WTC11 (cell line): Measurements from ENCODE around the gene TRABD2A. TPM values are rescaled to one million over a fixed set of nuclear protein-coding genes. Genes with fewer than 3 reads are reported as not detected.

ENCODE experiments used
- ATAC-seq: fragments of 200-7000 bp; cut with Tn5 transposase; 2 replicates; pipeline ENCODE4 v1.10.0; 2021; ENCODE audit warnings: mild to moderate bottlenecking, moderate library complexity
- CTCF ChIA-PET: fragments of 300-600 bp; sonication (Branson Sonifier 250); formaldehyde crosslinking; loops from one replicate; lab custom pipeline; 2021; ENCODE audit warnings: antibody characterized with exemption; lab: Charles Lee
- POLR2A ChIA-PET: fragments of 350-600 bp; sonication (Branson Sonifier 250); formaldehyde crosslinking; loops from one replicate; lab custom pipeline; 2021; ENCODE audit warnings: antibody characterized with exemption; lab: Charles Lee
- DNase-seq: peaks from one replicate; pipeline ENCODE4 v3.0.0; 2021; ENCODE audit warnings: low spot score
- H3K27ac Mint-ChIP-seq: 2 replicates; pipeline ENCODE4 v1.8.0; 2021; ENCODE audit warnings: mixed read lengths
- H3K27me3 Mint-ChIP-seq: 2 replicates; pipeline ENCODE4 v1.8.0; 2021; ENCODE audit warnings: low read depth, mild to moderate bottlenecking, moderate library complexity, mixed read lengths
- H3K36me3 Mint-ChIP-seq: 2 replicates; pipeline ENCODE4 v1.8.0; 2021; ENCODE audit warnings: mixed read lengths
- H3K4me1 Mint-ChIP-seq: 2 replicates; pipeline ENCODE4 v1.8.0; 2022; ENCODE audit warnings: mixed read lengths
- H3K4me3 Mint-ChIP-seq: 2 replicates; pipeline ENCODE4 v1.8.0; 2021; ENCODE audit warnings: mild to moderate bottlenecking, moderate library complexity, mixed read lengths
- H3K9me3 Mint-ChIP-seq: 2 replicates; pipeline ENCODE4 v1.8.0; 2021; ENCODE audit warnings: mixed read lengths
- ATF1 ChIP-seq: sonication (generic); formaldehyde crosslinking; IDR thresholded peaks from 2 replicates; pipeline ENCODE4 v1.8.1; 2023; ENCODE audit warnings: mild to moderate bottlenecking, moderate library complexity, missing genetic modification reagents
- EMX1 ChIP-seq: fragments of 250-450 bp; sonication (Bioruptor Pico); IDR thresholded peaks from 2 replicates; pipeline ENCODE4 v1.8.0; 2021; ENCODE audit warnings: mild to moderate bottlenecking
- ESRRA ChIP-seq: sonication (generic); formaldehyde crosslinking; IDR thresholded peaks from 2 replicates; pipeline ENCODE4 v1.8.1; 2022; ENCODE audit warnings: mild to moderate bottlenecking, missing genetic modification reagents, borderline replicate concordance
- GTF2I ChIP-seq: fragments of 250-450 bp; sonication (Bioruptor Pico); conservative IDR thresholded peaks from 2 replicates; pipeline ENCODE4 v1.4.0; 2021; ENCODE audit warnings: mild to moderate bottlenecking
- IRF2 ChIP-seq: sonication (generic); formaldehyde crosslinking; IDR thresholded peaks from 2 replicates; pipeline ENCODE4 v1.8.0; 2022; ENCODE audit warnings: low read depth, missing genetic modification reagents, borderline replicate concordance
- NR3C1 ChIP-seq: sonication (generic); formaldehyde crosslinking; conservative IDR thresholded peaks from 2 replicates; pipeline ENCODE4 v1.8.1; 2023; ENCODE audit warnings: low read depth, mild to moderate bottlenecking, missing genetic modification reagents
- PRRX2 ChIP-seq: fragments of 250-450 bp; sonication (Bioruptor Pico); IDR thresholded peaks from 2 replicates; pipeline ENCODE4 v1.8.0; 2021; ENCODE audit warnings: mild to moderate bottlenecking
- TEAD1 ChIP-seq: sonication (generic); formaldehyde crosslinking; IDR thresholded peaks from 2 replicates; pipeline ENCODE4 v1.8.0; 2022; ENCODE audit warnings: mild to moderate bottlenecking, missing genetic modification reagents
- ZNF263 ChIP-seq: sonication (generic); formaldehyde crosslinking; IDR thresholded peaks from 2 replicates; pipeline ENCODE4 v1.8.1; 2022; ENCODE audit warnings: low read depth, mild to moderate bottlenecking, moderate library complexity, missing genetic modification reagents
- total RNA-seq: library from RNA; stranded (reverse); gene quantifications from 3 replicates; pipeline ENCODE4 v1.2.3, GENCODE V29; 2021
- TF ChIP-seq, protein P1 (sequence below): sonication (generic); formaldehyde crosslinking; IDR thresholded peaks from 2 replicates; pipeline ENCODE4 v1.8.0; 2022; ENCODE audit warnings: missing genetic modification reagents
- TF ChIP-seq, protein P2 (sequence below): sonication (generic); formaldehyde crosslinking; IDR thresholded peaks from 2 replicates; pipeline ENCODE4 v1.8.1; 2022; ENCODE audit warnings: mild to moderate bottlenecking, moderate library complexity, missing genetic modification reagents
- TF ChIP-seq, protein P3 (sequence below): sonication (generic); formaldehyde crosslinking; IDR thresholded peaks from 2 replicates; pipeline ENCODE4 v1.8.0; 2023; ENCODE audit warnings: mild to moderate bottlenecking, missing genetic modification reagents
- TF ChIP-seq, protein P4 (sequence below): sonication (generic); formaldehyde crosslinking; IDR thresholded peaks from 2 replicates; pipeline ENCODE4 v1.8.1; 2022; ENCODE audit warnings: mild to moderate bottlenecking, missing genetic modification reagents, moderate library complexity, borderline replicate concordance
- TF ChIP-seq, protein P5 (sequence below): fragments of 250-450 bp; sonication (Bioruptor Pico); IDR thresholded peaks from 2 replicates; pipeline ENCODE4 v2.1.2; 2022; ENCODE audit warnings: mild to moderate bottlenecking, moderate library complexity

The TRABD2A gene
- total RNA-seq, 1 experiment from 2014 or later = 12.1 TPM

DNA sequence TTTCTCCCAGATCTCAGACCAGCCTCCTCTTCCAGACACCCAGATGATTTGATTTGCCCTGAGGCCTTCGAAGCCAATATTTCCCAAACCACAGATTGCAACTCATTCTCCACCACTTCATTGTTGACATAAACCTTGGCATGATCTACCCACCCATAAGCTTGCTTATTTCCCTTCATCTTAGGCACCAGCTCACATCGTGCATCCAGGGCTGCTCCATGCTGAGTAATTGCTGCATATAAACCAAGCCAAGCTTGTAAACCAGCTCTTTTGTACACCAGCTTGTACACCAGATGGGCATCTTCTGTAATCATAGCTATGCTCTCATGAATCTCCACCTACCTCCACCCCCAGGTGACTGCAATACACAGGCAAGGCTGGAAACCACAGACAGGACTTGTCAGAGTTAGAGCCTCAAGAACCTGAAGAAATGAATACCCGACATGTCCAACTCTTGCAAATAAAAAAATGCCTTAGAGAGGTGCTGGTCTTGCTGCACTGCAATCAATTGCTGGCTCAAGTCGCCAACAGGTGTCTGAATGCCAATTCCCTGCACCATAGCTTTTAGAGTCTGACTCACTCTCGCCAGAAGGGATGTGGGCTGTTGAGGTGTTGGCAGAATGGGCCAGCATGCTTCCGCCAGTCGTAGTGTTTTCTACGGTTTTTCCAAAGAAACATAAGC is 31.5 kb downstream of the TRABD2A start (continued):
- TF ChIP-seq, protein P1, sequence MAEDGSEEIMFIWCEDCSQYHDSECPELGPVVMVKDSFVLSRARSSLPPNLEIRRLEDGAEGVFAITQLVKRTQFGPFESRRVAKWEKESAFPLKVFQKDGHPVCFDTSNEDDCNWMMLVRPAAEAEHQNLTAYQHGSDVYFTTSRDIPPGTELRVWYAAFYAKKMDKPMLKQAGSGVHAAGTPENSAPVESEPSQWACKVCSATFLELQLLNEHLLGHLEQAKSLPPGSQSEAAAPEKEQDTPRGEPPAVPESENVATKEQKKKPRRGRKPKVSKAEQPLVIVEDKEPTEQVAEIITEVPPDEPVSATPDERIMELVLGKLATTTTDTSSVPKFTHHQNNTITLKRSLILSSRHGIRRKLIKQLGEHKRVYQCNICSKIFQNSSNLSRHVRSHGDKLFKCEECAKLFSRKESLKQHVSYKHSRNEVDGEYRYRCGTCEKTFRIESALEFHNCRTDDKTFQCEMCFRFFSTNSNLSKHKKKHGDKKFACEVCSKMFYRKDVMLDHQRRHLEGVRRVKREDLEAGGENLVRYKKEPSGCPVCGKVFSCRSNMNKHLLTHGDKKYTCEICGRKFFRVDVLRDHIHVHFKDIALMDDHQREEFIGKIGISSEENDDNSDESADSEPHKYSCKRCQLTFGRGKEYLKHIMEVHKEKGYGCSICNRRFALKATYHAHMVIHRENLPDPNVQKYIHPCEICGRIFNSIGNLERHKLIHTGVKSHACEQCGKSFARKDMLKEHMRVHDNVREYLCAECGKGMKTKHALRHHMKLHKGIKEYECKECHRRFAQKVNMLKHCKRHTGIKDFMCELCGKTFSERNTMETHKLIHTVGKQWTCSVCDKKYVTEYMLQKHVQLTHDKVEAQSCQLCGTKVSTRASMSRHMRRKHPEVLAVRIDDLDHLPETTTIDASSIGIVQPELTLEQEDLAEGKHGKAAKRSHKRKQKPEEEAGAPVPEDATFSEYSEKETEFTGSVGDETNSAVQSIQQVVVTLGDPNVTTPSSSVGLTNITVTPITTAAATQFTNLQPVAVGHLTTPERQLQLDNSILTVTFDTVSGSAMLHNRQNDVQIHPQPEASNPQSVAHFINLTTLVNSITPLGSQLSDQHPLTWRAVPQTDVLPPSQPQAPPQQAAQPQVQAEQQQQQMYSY = no peak
- TF ChIP-seq ATF1 (CRISPR knock-in tag) (no peak), IRF2 (CRISPR knock-in tag) (no peak), TEAD1 (CRISPR knock-in tag) (no peak)
- TF ChIP-seq, protein P2, sequence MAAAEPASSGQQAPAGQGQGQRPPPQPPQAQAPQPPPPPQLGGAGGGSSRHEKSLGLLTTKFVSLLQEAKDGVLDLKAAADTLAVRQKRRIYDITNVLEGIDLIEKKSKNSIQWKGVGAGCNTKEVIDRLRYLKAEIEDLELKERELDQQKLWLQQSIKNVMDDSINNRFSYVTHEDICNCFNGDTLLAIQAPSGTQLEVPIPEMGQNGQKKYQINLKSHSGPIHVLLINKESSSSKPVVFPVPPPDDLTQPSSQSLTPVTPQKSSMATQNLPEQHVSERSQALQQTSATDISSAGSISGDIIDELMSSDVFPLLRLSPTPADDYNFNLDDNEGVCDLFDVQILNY (CRISPR knock-in tag) = no peak

DNA sequence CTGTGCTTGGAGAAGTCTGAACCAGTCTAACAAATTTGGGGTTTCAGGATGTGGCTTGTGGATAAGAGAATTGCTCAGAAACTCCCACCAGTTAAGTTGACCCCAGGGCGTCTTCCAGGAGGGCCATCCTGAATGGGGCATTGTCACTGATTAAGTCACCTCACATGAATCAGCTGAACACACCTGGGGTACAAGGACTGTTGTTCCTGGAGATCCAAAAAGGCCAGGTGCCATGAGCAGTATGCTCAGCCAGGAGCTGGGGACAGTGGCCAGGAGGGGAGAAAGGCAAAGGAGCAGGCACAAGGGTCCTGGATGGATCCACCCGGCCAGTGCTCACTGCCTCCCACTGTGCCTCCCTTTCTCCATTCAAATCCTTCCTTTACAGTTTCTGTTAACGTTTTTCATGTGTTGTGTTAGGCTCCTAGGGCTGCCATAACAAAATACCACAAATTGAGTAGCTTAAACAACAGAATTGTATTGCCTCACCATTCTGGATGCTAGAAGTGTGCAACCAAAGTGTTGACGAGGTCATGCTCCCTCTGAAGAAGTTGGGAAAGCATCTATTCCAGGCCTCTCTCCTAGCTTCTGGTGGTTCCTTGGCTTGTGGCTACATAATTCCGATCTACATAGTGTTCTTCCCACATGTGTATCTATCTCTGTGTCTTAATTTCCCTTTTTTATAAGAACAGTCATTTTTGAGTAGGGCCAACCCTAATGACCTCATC is 33.4 kb downstream of the TRABD2A start:
- peaks cover 10% of the 10 kb centered on the region for H3K9me3 Mint-ChIP-seq
- ChIA-PET POLR2A (no interaction called here), CTCF (interaction anchor here (2.6 kb wide), 1 partner anchor 11 kb away, joined by 10 read pairs; no protein-coding TSS in a partner anchor)
- no peak overlapping the region for H3K27ac Mint-ChIP-seq
- ATAC-seq (no peak), DNase-seq (no peak)
- H3K4me3 Mint-ChIP-seq = no peak overlapping the region
- H3K4me1 Mint-ChIP-seq = no peaks in the 10 kb centered on the region
- H3K36me3 Mint-ChIP-seq = 0 out of 2 replicates have a peak, but pooled peaks cover 1% of the 10 kb centered on the region
- peaks cover under 1% of the 10 kb centered on the region; the same call in 1 of the 2 replicates for H3K27me3 Mint-ChIP-seq
- TF ChIP-seq, protein P1 = no peak
- TF ChIP-seq PRRX2 (CRISPR knock-in tag) = no peak
- TF ChIP-seq, protein P3, sequence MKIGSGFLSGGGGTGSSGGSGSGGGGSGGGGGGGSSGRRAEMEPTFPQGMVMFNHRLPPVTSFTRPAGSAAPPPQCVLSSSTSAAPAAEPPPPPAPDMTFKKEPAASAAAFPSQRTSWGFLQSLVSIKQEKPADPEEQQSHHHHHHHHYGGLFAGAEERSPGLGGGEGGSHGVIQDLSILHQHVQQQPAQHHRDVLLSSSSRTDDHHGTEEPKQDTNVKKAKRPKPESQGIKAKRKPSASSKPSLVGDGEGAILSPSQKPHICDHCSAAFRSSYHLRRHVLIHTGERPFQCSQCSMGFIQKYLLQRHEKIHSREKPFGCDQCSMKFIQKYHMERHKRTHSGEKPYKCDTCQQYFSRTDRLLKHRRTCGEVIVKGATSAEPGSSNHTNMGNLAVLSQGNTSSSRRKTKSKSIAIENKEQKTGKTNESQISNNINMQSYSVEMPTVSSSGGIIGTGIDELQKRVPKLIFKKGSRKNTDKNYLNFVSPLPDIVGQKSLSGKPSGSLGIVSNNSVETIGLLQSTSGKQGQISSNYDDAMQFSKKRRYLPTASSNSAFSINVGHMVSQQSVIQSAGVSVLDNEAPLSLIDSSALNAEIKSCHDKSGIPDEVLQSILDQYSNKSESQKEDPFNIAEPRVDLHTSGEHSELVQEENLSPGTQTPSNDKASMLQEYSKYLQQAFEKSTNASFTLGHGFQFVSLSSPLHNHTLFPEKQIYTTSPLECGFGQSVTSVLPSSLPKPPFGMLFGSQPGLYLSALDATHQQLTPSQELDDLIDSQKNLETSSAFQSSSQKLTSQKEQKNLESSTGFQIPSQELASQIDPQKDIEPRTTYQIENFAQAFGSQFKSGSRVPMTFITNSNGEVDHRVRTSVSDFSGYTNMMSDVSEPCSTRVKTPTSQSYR (CRISPR knock-in tag) = no peak
- TF ChIP-seq ESRRA (CRISPR knock-in tag) = no peak
- TF ChIP-seq EMX1 (CRISPR knock-in tag) = no peak
- TF ChIP-seq GTF2I (CRISPR knock-in tag) = no peak
- TF ChIP-seq, protein P4, sequence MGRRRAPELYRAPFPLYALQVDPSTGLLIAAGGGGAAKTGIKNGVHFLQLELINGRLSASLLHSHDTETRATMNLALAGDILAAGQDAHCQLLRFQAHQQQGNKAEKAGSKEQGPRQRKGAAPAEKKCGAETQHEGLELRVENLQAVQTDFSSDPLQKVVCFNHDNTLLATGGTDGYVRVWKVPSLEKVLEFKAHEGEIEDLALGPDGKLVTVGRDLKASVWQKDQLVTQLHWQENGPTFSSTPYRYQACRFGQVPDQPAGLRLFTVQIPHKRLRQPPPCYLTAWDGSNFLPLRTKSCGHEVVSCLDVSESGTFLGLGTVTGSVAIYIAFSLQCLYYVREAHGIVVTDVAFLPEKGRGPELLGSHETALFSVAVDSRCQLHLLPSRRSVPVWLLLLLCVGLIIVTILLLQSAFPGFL = no peak
- TF ChIP-seq NR3C1 (CRISPR knock-in tag) = no peak
- no peak for TF ChIP-seq ATF1 (CRISPR knock-in tag)
- TF ChIP-seq, protein P5, sequence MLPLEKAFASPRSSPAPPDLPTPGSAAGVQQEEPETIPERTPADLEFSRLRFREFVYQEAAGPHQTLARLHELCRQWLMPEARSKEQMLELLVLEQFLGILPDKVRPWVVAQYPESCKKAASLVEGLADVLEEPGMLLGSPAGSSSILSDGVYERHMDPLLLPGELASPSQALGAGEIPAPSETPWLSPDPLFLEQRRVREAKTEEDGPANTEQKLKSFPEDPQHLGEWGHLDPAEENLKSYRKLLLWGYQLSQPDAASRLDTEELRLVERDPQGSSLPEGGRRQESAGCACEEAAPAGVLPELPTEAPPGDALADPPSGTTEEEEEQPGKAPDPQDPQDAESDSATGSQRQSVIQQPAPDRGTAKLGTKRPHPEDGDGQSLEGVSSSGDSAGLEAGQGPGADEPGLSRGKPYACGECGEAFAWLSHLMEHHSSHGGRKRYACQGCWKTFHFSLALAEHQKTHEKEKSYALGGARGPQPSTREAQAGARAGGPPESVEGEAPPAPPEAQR (CRISPR knock-in tag) = no peak
- no peak for TF ChIP-seq ZNF263 (CRISPR knock-in tag)
